ENCODE measurements around the gene PLCL1. TPM values are rescaled to one million over a fixed set of nuclear protein-coding genes. Genes with fewer than 3 reads are reported as not detected.

PLCL1 gene
- total RNA-seq (10 to 100 TPM in 3 of 9 donors, 1 to 10 TPM in 6; 3.3 to 24.0 (median 6.4) TPM), polyA plus RNA-seq (1 to 10 TPM; 1.6 to 3.1 (median 2.8) TPM)
- long read RNA-seq, donor 1, full-length matches to known transcripts = 1 of 1 reads
- long read RNA-seq, donor 1, partial matches to known transcripts = 0 of 1 reads
- long read RNA-seq, donor 1, other reads (novel, unspliced or antisense) = 0 of 1 reads
- long read RNA-seq, donor 2 = 0 reads
- long read RNA-seq, donor 3 = 0 reads
- long read RNA-seq, donor 4, partial matches to known transcripts = 0 of 1 reads
- long read RNA-seq, donor 4, other reads (novel, unspliced or antisense) = 1 of 1 reads
- long read RNA-seq, donor 5 = 0 reads
- long read RNA-seq, donor 6, partial matches to known transcripts = 0 of 1 reads
- long read RNA-seq, donor 6, other reads (novel, unspliced or antisense) = 1 of 1 reads
- long read RNA-seq, donor 7 = 0 reads
- long read RNA-seq, donor 8 = 0 reads
- long read RNA-seq, donor 9, full-length matches to known transcripts = 1 of 1 reads
- long read RNA-seq, donor 9, partial matches to known transcripts = 0 of 1 reads
- long read RNA-seq, donor 9, other reads (novel, unspliced or antisense) = 0 of 1 reads
- long read RNA-seq, donor 10 = 0 reads

GRCh38 chr2:197804049-197804757, at the start of gene PLCL1:
PLCL1 (plus strand) TSS chr2:197804593.
- Histone ChIP-seq H3K36me3 (replicated peaks in 1 of 2) (no peaks in the 10 kb centered on the region), H3K9me3 (replicated peaks in 1 of 3) (no peaks in the 10 kb centered on the region), H3K27ac (peak within 1 kb of the TSS in 3 of 5 donors; percentile 63 to 78 (median 69)), H3K27me3 (no peaks in the 10 kb centered on the region), H3K4me1 (replicated peaks in 1 of 2) (peaks cover 10 to 27% of the 10 kb centered on the region in 2 donors), H3K4me3 (peak within 1 kb of the TSS; percentile 28 to 85 (median 84))
- 0 to 2% (median 1%) methylated on average over 17 to 50 of the region's 50 CpGs for WGBS, 4 donors
- peak; percentile 92 to 97 (median 95) for DNase-seq
- intact Hi-C loops (cut with DNase I) = loop anchor here (5.0 kb wide), 2 partner anchors 323 to 493 kb away; no protein-coding TSS in a partner anchor
- TF ChIP-seq POLR2A (IDR thresholded peaks at IDR 0.05) (peak in 1 of 2 donors; percentile 77), CTCF (IDR thresholded peaks at IDR 0.05) (peak in 3 of 6 experiments; percentile 8 to 34 (median 16))

GRCh38 chr2:197759013-197759412, 45.4 kb upstream of the PLCL1 start:
- Histone ChIP-seq H3K27me3 (no peaks in the 10 kb centered on the region), H3K4me1 (replicated peaks in 1 of 2) (no peaks in the 10 kb centered on the region), H3K36me3 (replicated peaks in 1 of 2) (no peaks in the 10 kb centered on the region), H3K27ac (no peak overlapping the region), H3K4me3 (no peak overlapping the region), H3K9me3 (replicated peaks in 1 of 3) (no peaks in the 10 kb centered on the region)
- TF ChIP-seq CTCF (IDR thresholded peaks at IDR 0.05) (no peak), POLR2A (IDR thresholded peaks at IDR 0.05) (no peak)
- 72 to 87% (median 76%) methylated on average over 4 of the region's 4 CpGs for WGBS, 4 donors
- intact Hi-C loops (cut with DNase I) = no loop called here
- no peak for DNase-seq

GRCh38 chr2:197759625-197760292, 44.6 kb upstream of the PLCL1 start:
- intact Hi-C loops (cut with DNase I) = no loop called here
- WGBS, 4 donors = 69 to 80% (median 72%) methylated on average over 5 to 11 of the region's 11 CpGs
- no peaks in the 10 kb centered on the region for H3K4me1 ChIP-seq (replicated peaks in 1 of 2)
- no peaks in the 10 kb centered on the region for H3K36me3 ChIP-seq (replicated peaks in 1 of 2)
- no peak overlapping the region for H3K4me3 ChIP-seq
- H3K27ac ChIP-seq = no peak overlapping the region
- H3K27me3 ChIP-seq = no peaks in the 10 kb centered on the region
- no peak for DNase-seq
- H3K9me3 ChIP-seq (replicated peaks in 1 of 3) = no peaks in the 10 kb centered on the region
- TF ChIP-seq POLR2A (IDR thresholded peaks at IDR 0.05) (no peak), CTCF (IDR thresholded peaks at IDR 0.05) (no peak)

Measured in adrenal gland (tissue), 19 donors.